Body of pancreas (tissue), 4 donors: Measurements from ENCODE around the gene BOD1L1.

Experiments
- POLR2A ChIP-seq, 3 donors: fragments of 450-650 bp; IDR thresholded peaks; one replicate each; pipeline ENCODE4 v1.6.1; 2016; ENCODE audit warnings: antibody characterized with exemption in 3 of 3, mild to moderate bottlenecking in 2 of 3
- TF ChIP-seq, protein P1 (sequence below), 7 experiments: fragments of 450-650 bp in 4 of 7; fragments of 200-600 bp in 3 of 7; sonication (generic) in 3 of 7; IDR thresholded peaks; one replicate each; pipeline ENCODE4 v1.5.1; 2016 to 2019; ENCODE audit warnings: antibody characterized with exemption in 7 of 7

DNA sequence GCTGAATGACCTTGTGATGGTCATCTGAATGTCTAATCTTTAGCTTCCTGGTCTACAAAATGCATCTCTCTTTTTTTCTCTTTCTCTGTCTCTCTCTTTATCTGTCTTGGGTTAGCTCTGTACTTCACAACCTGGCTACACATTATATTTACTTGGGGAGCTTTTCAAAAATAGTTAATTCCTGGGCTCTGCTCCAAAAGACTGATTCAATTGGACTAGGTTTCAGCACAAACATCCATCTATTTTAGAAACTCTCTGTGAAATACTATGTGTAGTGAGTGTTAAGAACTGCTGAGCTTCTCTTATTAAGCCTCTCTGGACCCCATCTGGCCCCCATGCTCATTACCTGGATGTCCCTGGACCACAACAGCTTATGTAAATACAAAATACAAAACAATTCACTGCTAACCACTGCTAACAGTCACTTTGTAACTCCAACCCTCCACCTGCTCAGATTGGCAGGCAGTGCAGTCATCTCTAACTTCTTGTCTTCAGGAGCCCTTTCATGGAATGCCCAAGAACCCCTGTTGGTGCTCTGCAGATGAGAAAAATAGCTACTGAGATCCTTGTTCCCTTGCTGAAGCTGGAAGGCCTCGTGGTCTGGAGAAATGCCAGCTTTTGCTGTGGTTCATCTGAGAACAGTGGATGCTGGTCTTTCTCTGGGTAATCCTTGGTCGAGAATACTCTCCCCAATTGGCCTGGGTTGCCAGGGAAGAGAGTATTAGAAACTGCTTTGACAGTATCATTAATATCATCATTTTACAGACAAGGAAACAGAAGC is 14.8 kb upstream of the BOD1L1 start:
- TF ChIP-seq, protein P1, sequence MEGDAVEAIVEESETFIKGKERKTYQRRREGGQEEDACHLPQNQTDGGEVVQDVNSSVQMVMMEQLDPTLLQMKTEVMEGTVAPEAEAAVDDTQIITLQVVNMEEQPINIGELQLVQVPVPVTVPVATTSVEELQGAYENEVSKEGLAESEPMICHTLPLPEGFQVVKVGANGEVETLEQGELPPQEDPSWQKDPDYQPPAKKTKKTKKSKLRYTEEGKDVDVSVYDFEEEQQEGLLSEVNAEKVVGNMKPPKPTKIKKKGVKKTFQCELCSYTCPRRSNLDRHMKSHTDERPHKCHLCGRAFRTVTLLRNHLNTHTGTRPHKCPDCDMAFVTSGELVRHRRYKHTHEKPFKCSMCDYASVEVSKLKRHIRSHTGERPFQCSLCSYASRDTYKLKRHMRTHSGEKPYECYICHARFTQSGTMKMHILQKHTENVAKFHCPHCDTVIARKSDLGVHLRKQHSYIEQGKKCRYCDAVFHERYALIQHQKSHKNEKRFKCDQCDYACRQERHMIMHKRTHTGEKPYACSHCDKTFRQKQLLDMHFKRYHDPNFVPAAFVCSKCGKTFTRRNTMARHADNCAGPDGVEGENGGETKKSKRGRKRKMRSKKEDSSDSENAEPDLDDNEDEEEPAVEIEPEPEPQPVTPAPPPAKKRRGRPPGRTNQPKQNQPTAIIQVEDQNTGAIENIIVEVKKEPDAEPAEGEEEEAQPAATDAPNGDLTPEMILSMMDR (IDR thresholded peaks at IDR 0.05): no peak
- no peak for TF ChIP-seq POLR2A (IDR thresholded peaks at IDR 0.05)
